GM19023 (cell line): ENCODE results near the gene EPHA2.
"Not testable (repeated sequence)": the region's sequence is repeated elsewhere in the genome, so short reads cannot be mapped to it uniquely, and the experiment has no call there.

Experiments
- ATAC-seq: cut with Tn5 transposase; IDR thresholded peaks from one replicate; pipeline ENCODE4 v1.9.1; 2021; ENCODE audit warnings: mild to moderate bottlenecking, moderate library complexity; ENCODE audit not compliant: unreplicated experiment

Gene EPHA2

GRCh38 chr1:16168622-16169360 lies 12.9 kb upstream of the EPHA2 start:
- ATAC-seq = no peak

GRCh38 chr1:16168144-16168495 lies 12.3 kb upstream of the EPHA2 start:
- not testable (repeated sequence) for ATAC-seq

GRCh38 chr1:16167331-16168143 lies 11.7 kb upstream of the EPHA2 start:
- ATAC-seq = no peak

- no peak for ATAC-seq
Measured at GRCh38 chr1:16166117-16166516, 10.2 kb upstream of the EPHA2 start.

- ATAC-seq = no peak
Measured at GRCh38 chr1:16165548-16165947, 9.7 kb upstream of the EPHA2 start.

DNA sequence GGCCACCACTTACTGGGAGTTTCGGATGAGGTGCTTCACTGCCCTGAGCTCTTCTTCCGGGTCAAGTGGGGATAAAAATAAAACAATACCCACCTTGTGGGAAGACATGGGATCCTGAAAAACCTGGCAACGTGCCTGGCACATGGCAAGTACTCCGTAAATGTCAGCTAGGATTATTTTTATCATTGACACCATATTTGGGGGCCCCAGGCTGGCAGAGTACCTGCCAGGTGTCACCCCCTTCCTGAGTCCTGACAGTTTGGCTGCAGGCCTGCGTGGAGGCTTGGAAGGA lies 9.2 kb upstream of the EPHA2 start:
- ATAC-seq = no peak

DNA sequence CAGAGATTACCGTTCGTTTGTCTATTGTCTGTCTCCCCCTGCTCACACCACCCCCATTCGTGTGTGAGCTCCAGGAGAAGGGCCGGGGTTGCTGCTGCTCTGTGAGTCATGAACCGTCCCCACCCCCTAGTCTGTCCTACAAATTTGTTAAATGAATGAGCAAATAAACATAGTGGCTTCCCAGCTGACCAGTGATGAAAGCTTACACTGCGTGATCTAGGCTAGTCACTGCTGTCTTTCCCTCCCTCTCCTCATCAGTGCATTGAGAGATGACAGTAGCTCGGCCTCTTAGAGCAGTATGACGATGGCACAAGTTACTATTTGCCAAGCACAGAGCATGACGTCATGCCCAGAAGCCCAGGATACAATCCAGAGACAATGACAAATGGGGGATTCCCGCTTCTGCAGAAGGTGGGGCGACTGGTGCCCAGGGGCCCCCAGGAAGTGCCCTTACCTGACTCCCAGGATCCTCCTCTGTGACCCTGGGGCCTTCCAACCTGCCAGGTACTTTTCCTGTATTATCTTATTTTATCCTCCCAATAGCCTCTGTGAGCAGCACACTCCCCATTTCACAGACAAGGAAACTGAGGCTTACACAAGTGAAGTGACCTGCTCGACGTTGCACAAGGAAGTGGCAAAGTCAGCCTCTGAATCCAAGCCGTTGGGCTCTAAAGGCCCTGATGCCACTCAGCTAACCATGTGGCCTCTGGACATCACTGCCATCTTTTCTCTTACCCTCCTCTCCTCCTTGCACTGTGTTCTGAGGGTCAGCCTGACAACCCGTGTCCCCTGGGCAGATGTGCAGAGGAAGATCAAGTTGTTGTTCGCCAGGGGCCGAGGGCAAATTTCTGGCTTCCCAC lies 8.6 kb upstream of the EPHA2 start:
- ATAC-seq = no peak

GRCh38 chr1:16163608-16164212 lies 7.8 kb upstream of the EPHA2 start:
- ATAC-seq = not testable (repeated sequence)

DNA sequence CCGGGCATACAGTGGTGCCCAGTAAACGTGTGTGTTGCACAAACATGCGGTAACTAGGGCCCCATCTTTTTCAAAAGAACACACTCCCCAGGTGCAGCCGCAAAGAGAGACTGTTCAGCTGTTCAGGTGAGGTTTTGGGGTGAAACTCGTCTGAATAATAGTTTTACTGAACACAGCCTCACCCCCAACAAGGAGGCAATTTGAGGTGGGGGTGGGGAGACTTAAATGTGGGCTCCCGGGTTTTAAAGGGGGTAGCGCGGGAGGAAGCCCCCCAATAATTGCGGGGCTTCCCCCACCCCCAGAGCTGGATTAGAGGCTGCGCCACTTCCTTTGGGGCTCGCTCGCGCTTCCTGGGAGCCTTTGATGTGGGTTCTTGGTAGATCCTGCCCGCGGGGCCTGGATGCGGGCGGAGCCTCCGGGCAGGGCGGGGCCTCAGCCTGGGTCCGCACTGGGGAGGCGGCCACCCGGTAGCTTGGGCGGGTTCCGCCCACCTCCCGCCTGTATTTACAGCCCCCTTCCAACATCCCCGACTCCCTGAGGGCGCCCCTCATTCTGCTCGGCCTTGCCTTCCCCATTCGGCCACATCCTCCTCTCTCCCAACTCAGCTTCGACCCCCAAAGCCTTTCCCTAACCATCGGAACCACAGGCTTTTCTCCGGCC lies 6.4 kb upstream of the EPHA2 start:
- ATAC-seq = no peak

- no peak for ATAC-seq
Measured at GRCh38 chr1:16161717-16162116, 5.8 kb upstream of the EPHA2 start.

DNA sequence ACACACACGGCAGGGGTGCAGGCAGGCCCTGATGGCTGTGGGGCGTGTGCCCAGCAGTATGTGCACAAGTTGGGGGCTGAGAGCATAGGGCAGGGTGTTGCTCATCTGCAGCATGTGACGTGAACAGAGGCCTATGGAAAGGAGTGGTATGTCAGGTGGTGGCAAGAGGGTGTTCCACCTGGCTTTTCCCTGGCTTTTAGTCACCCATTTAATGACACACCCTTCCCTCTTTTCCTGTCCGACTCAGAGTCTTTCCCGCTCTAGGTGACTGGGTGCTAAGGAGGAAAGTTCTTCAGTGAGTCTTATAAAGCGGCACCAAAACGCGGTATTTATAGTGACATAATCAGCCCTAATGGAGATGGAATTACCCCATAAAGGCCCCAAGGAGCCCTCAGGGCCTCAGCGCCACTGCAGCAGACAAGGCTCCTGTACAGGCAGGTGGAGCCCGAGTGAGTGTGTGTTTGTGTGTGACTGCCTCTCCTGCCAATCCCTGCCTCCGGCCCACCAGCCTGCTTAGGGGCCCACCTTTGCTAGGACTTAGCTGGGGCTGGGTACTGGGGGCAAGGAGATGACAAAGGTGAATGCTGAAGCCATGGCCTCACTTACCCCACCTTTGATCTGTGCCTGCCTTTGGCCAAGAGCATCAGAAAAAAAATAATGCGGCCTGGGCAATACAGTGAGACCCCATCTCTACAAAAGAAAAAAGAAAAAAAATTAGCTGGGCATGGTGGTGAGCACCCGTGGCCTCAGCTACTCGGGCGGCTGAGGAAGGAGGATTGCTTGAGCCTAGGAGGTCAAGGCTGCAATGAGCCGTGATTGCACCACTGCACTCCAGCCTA lies 3.3 kb upstream of the EPHA2 start:
- ATAC-seq = no peak

DNA sequence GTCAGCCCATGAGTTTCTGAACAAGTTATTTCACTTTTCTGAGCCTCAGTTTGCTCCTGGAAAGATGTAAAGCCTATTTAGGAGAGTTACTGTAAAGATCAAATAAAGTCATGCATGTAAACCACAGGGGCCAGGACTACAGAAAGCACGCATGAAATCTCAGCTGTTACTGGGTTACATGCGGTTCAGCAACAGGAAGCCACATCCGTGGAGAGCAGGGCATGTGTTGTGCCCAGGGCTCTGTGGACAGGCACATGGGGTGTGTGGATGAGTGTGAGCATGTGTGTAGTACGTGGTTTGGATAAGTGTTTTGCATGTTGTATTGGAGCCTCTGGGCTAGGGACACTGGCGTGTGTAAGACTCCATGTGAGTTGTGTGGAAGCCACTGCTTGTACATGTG lies 2.2 kb upstream of the EPHA2 start:
- ATAC-seq = no peak

- no peak for ATAC-seq
Measured at GRCh38 chr1:16156848-16157495, 1.1 kb upstream of the EPHA2 start.

DNA sequence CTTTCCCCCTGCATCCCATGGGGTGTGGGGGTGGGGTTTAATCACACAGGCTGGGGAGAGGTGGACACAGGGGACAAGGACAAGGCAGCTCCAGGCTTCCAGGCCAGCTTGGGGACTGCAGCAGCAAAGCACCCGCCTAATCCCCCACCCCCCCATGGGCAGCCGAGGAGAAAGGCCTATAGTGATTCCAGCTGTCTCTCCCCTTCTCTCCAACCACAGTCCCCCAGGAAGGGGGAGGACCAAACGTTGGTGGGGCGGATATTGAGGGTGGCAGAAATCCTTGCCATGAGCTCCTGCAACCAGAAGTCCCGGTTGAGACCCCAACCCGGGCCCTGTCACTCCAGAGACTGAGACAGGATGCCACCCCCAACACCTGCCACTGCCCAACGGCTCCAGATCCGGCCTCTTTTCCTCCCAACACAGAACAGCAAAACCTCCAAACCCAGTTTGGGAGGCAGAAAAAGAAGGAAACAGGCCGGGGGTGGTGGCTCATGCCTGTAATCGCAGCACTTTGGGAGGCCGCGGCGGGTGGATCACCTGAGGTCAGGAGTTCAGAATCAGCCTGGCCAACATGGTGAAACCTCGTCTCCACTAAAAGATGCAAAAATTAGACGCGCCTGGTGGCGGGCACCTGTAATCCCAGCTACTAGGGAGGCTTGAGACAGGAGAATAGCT lies 1.7 kb downstream of the EPHA2 start:
- ATAC-seq = no peak

GRCh38 chr1:16153096-16153998 lies 2.5 kb downstream of the EPHA2 start:
- ATAC-seq = no peak

- ATAC-seq = no peak
Measured at GRCh38 chr1:16152481-16153087, 3.3 kb downstream of the EPHA2 start.

GRCh38 chr1:16151995-16152384 lies 3.9 kb downstream of the EPHA2 start:
- ATAC-seq = no peak
